Sigmoid colon (tissue), 7 donors: ENCODE results near the gene CST7. TPM values are rescaled to one million over a fixed set of nuclear protein-coding genes. Genes with fewer than 3 reads are reported as not detected.

ENCODE experiments used
- DNase-seq: peaks from one replicate; pipeline ENCODE4 v3.0.0-alpha.2; 2019
- H3K27ac ChIP-seq, 4 donors: fragments of 200-600 bp; sonication (generic); one replicate each; pipeline ENCODE4 v1.5.1; 2016 to 2019; ENCODE audit warnings: mild to moderate bottlenecking in 1 of 4
- H3K27me3 ChIP-seq, 3 donors: fragments of 200-600 bp; sonication (generic); one replicate each; pipeline ENCODE4 v1.5.1; 2019; ENCODE audit warnings: mild to moderate bottlenecking in 1 of 3
- H3K36me3 ChIP-seq, 4 donors: fragments of 200-600 bp; sonication (generic); one replicate each; pipeline ENCODE4 v1.5.1; 2016 to 2019
- H3K4me1 ChIP-seq, 4 donors: fragments of 200-600 bp; sonication (generic); one replicate each; pipeline ENCODE4 v1.5.1; 2017 to 2019
- H3K4me3 ChIP-seq, 4 donors: fragments of 200-600 bp; sonication (generic); one replicate each; pipeline ENCODE4 v1.5.1; 2017 to 2019; ENCODE audit warnings: mild to moderate bottlenecking in 2 of 4, moderate library complexity in 1 of 4
- H3K9me3 ChIP-seq, 4 donors: fragments of 200-600 bp in 3 of 4; sonication (generic) in 3 of 4; one replicate each; pipeline versions ENCODE4 v1.5.1 to v1.6.1; 2013 to 2019
- CTCF ChIP-seq, 4 experiments: fragments of 450-650 bp in 3 of 4; fragments of 200-600 bp in 1 of 4; IDR thresholded peaks; one replicate each; pipeline ENCODE4 v1.5.1; 2016 to 2019; ENCODE audit warnings: antibody characterized with exemption in 4 of 4, mild to moderate bottlenecking in 3 of 4, moderate library complexity in 2 of 4
- EP300 ChIP-seq, 4 donors: sonication (generic); formaldehyde crosslinking; IDR thresholded peaks; one replicate each; pipeline ENCODE4 v1.6.1; 2017; ENCODE audit warnings: antibody characterized with exemption in 4 of 4
- POLR2A ChIP-seq, 2 donors: fragments of 450-650 bp; IDR thresholded peaks; one replicate each; pipeline ENCODE4 v1.6.1; 2016; ENCODE audit warnings: antibody characterized with exemption in 2 of 2, mild to moderate bottlenecking in 2 of 2, moderate library complexity in 2 of 2
- POLR2AphosphoS5 ChIP-seq, 4 donors: sonication (generic); formaldehyde crosslinking; IDR thresholded peaks; one replicate each; pipeline ENCODE4 v1.6.1; 2017; ENCODE audit warnings: antibody characterized with exemption in 4 of 4
- whole genome bisulfite sequencing, 2 donors: extraction: QIAGEN DNeasy Blood & Tissue Kit; methylation state at CpG; one replicate each; pipeline ENCODE4 v1.1.7; 2013; 5-methylcytosine and 5-hydroxymethylcytosine counted together
- intact Hi-C: fragments of 100-400 bp; cut with DNase I; formaldehyde crosslinking; loops from one replicate; pipeline ENCODE4 v1.15.1; 2023
- polyA plus RNA-seq, 3 donors: library from polyadenylated mRNA; stranded (reverse); fragments of 200-250 nt; gene quantifications; one replicate each; pipeline ENCODE4 v1.2.3, GENCODE V29; 2013
- total RNA-seq, 4 donors: library from RNA; depleted of rRNA; stranded (reverse); fragments of >200 nt; gene quantifications; one replicate each; pipeline ENCODE4 v1.1.0, GENCODE V29; 2016
- donor health status: healthy with polysubstance abuse.
- donor health status: Bipolar disorder and iron deficiency.
- donor health status: healthy.

CST7 gene
- total and polyA plus RNA-seq, 7 donors = 0.66 to 10.4 (median 3.7) TPM; not detected in 1

- TF ChIP-seq POLR2A (IDR thresholded peaks at IDR 0.05) = no peak
- no peak for TF ChIP-seq CTCF (IDR thresholded peaks at IDR 0.05)
- no peak for TF ChIP-seq POLR2AphosphoS5 (IDR thresholded peaks at IDR 0.05)
- TF ChIP-seq EP300 (IDR thresholded peaks at IDR 0.05) = no peak
- no peaks in the 10 kb centered on the region for H3K27me3 ChIP-seq
- peaks cover 17 to 93% (median 60%) of the 10 kb centered on the region in 4 donors for H3K36me3 ChIP-seq
- WGBS, 2 donors = 91 to 92% methylated on average over 9 of the region's 9 CpGs
- H3K9me3 ChIP-seq = no peaks in the 10 kb centered on the region
- H3K4me3 ChIP-seq = no peak overlapping the region
- no peak overlapping the region for H3K27ac ChIP-seq
- intact Hi-C loops = no loop called here
- no peaks in the 10 kb centered on the region for H3K4me1 ChIP-seq
- DNase-seq = peak; percentile 32
Observed at GRCh38 chr20:24964506-24964840, 15.4 kb downstream of the CST7 start.

- Histone ChIP-seq H3K27ac (no peak overlapping the region), H3K9me3 (no peaks in the 10 kb centered on the region), H3K27me3 (no peaks in the 10 kb centered on the region), H3K4me3 (no peak overlapping the region), H3K36me3 (peaks cover 17 to 93% (median 65%) of the 10 kb centered on the region in 4 donors), H3K4me1 (no peaks in the 10 kb centered on the region)
- 91 to 92% methylated on average over 7 of the region's 7 CpGs for WGBS, 2 donors
- TF ChIP-seq EP300 (IDR thresholded peaks at IDR 0.05) (no peak), POLR2AphosphoS5 (IDR thresholded peaks at IDR 0.05) (no peak), CTCF (IDR thresholded peaks at IDR 0.05) (no peak), POLR2A (IDR thresholded peaks at IDR 0.05) (no peak)
- peak; percentile 57 for DNase-seq
- intact Hi-C loops = no loop called here
Observed at GRCh38 chr20:24965065-24965919, 16.2 kb downstream of the CST7 start.

- Histone ChIP-seq H3K4me3 (no peak overlapping the region), H3K4me1 (no peaks in the 10 kb centered on the region), H3K9me3 (no peaks in the 10 kb centered on the region), H3K27me3 (no peaks in the 10 kb centered on the region), H3K27ac (no peak overlapping the region), H3K36me3 (peaks cover 17 to 96% (median 62%) of the 10 kb centered on the region in 4 donors)
- peak; percentile 30 for DNase-seq
- intact Hi-C loops = no loop called here
- 95 to 96% methylated on average over 15 of the region's 15 CpGs for WGBS, 2 donors
- TF ChIP-seq POLR2AphosphoS5 (IDR thresholded peaks at IDR 0.05) = no peak
- no peak for TF ChIP-seq CTCF (IDR thresholded peaks at IDR 0.05)
- no peak for TF ChIP-seq EP300 (IDR thresholded peaks at IDR 0.05)
- no peak for TF ChIP-seq POLR2A (IDR thresholded peaks at IDR 0.05)
Observed at GRCh38 chr20:24966317-24967012, 17.4 kb downstream of the CST7 start.

GRCh38 chr20:24968278-24968800 lies 19.3 kb downstream of the CST7 start:
- Histone ChIP-seq H3K4me3 (no peak overlapping the region), H3K27ac (no peak overlapping the region), H3K9me3 (no peaks in the 10 kb centered on the region), H3K27me3 (no peaks in the 10 kb centered on the region), H3K4me1 (no peaks in the 10 kb centered on the region), H3K36me3 (peaks cover 11 to 97% (median 56%) of the 10 kb centered on the region in 4 donors)
- TF ChIP-seq CTCF (IDR thresholded peaks at IDR 0.05) (no peak), POLR2A (IDR thresholded peaks at IDR 0.05) (no peak), POLR2AphosphoS5 (IDR thresholded peaks at IDR 0.05) (no peak), EP300 (IDR thresholded peaks at IDR 0.05) (no peak)
- 23 to 71% methylated on average over 5 of the region's 5 CpGs for WGBS, 2 donors
- intact Hi-C loops = no loop called here
- peak; percentile 10 for DNase-seq
